ENCODE results near the gene SH3GLB2.

The SH3GLB2 gene

GRCh38 chr9:129074106-129074505, 46.0 kb upstream of the SH3GLB2 start:
- H4K91ac ChIP-seq (ENCODE audit: low read depth, low read length, poor library complexity): no peak overlapping the region
- H3K18ac ChIP-seq (ENCODE audit: low read length): no peak overlapping the region
- WGBS, 2 donors (ENCODE audit: extremely low coverage in 2 of 2, insufficient read length in 2 of 2, insufficient replicate concordance in 1 of 2): no CpG with 5 or more reads among the region's 3 CpGs
- H2AFZ ChIP-seq (ENCODE audit: low read length): no peak overlapping the region
- no peaks in the 10 kb centered on the region for H3K79me1 ChIP-seq (ENCODE audit: low read depth, low read length)
- H2AK5ac ChIP-seq (ENCODE audit: low read depth, low read length): no peak overlapping the region
- H3K4ac ChIP-seq (ENCODE audit: low read length): no peak overlapping the region
- DNase-seq (ENCODE audit: low spot score): no peak
- peaks cover 0 to 3% of the 10 kb centered on the region in 2 donors for H3K4me1 ChIP-seq (ENCODE audit: control insufficient read depth in 2 of 2, insufficient read depth in 1 of 2, low read depth in 1 of 2, low read length in 2 of 2)
- no peak overlapping the region for H3K27ac ChIP-seq (replicated peaks; ENCODE audit: low read length)
- H3K36me3 ChIP-seq (replicated peaks in 1 of 2; ENCODE audit: control insufficient read depth in 2 of 2, insufficient read depth in 2 of 2, low read length in 2 of 2): peaks cover 6 to 20% of the 10 kb centered on the region in 2 donors
- H3K23ac ChIP-seq (ENCODE audit: low read depth, low read length, poor library complexity): no peak overlapping the region
- no peak overlapping the region for H3K4me2 ChIP-seq (ENCODE audit: insufficient read depth, low read length, poor library complexity, severe bottlenecking)
- H2BK12ac ChIP-seq (ENCODE audit: low read length): no peak overlapping the region
- H3K9me3 ChIP-seq (replicated peaks in 1 of 2; ENCODE audit: control insufficient read depth in 2 of 2, insufficient read depth in 1 of 2, low read depth in 1 of 2, low read length in 2 of 2): no peaks in the 10 kb centered on the region
- H3K27me3 ChIP-seq (ENCODE audit: control insufficient read depth in 3 of 3, insufficient read depth in 3 of 3, low read depth in 1 of 3, low read length in 3 of 3): no peaks in the 10 kb centered on the region
- no peak overlapping the region for H2BK15ac ChIP-seq (ENCODE audit: low read length)
- no peak overlapping the region for H2BK5ac ChIP-seq (ENCODE audit: low read length)
- no peak overlapping the region for H3K14ac ChIP-seq (ENCODE audit: low read length)
- no peak overlapping the region for H2BK120ac ChIP-seq (ENCODE audit: low read depth, low read length)
- H3K4me3 ChIP-seq (ENCODE audit: low read length in 2 of 2): no peak overlapping the region
- no peak overlapping the region for H4K8ac ChIP-seq (ENCODE audit: low read depth, low read length)
- H3K9ac ChIP-seq (ENCODE audit: low read depth, low read length, poor library complexity): no peak overlapping the region

- Histone ChIP-seq H3K4ac (ENCODE audit: low read length) (no peak overlapping the region), H2BK5ac (ENCODE audit: low read length) (no peak overlapping the region), H3K79me1 (ENCODE audit: low read depth, low read length) (no peaks in the 10 kb centered on the region), H3K27ac (replicated peaks; ENCODE audit: low read length) (no peak overlapping the region), H3K36me3 (replicated peaks in 1 of 2; ENCODE audit: control insufficient read depth in 2 of 2, insufficient read depth in 2 of 2, low read length in 2 of 2) (peaks cover 11 to 26% of the 10 kb centered on the region in 2 donors), H3K4me2 (ENCODE audit: insufficient read depth, low read length, poor library complexity, severe bottlenecking) (no peak overlapping the region), H3K18ac (ENCODE audit: low read length) (no peak overlapping the region), H3K9ac (ENCODE audit: low read depth, low read length, poor library complexity) (no peak overlapping the region), H3K9me3 (replicated peaks in 1 of 2; ENCODE audit: control insufficient read depth in 2 of 2, insufficient read depth in 1 of 2, low read depth in 1 of 2, low read length in 2 of 2) (no peaks in the 10 kb centered on the region), H2AFZ (ENCODE audit: low read length) (no peak overlapping the region), H3K4me3 (ENCODE audit: low read length in 2 of 2) (no peak overlapping the region), H2BK120ac (ENCODE audit: low read depth, low read length) (no peak overlapping the region), H2AK5ac (ENCODE audit: low read depth, low read length) (no peak overlapping the region), H3K14ac (ENCODE audit: low read length) (no peak overlapping the region), H3K4me1 (ENCODE audit: control insufficient read depth in 2 of 2, insufficient read depth in 1 of 2, low read depth in 1 of 2, low read length in 2 of 2) (peaks cover 0 to 3% of the 10 kb centered on the region in 2 donors), H4K8ac (ENCODE audit: low read depth, low read length) (no peak overlapping the region), H2BK15ac (ENCODE audit: low read length) (no peak overlapping the region), H2BK12ac (ENCODE audit: low read length) (no peak overlapping the region), H4K91ac (ENCODE audit: low read depth, low read length, poor library complexity) (no peak overlapping the region), H3K27me3 (ENCODE audit: control insufficient read depth in 3 of 3, insufficient read depth in 3 of 3, low read depth in 1 of 3, low read length in 3 of 3) (no peaks in the 10 kb centered on the region), H3K23ac (ENCODE audit: low read depth, low read length, poor library complexity) (no peak overlapping the region)
- DNase-seq (ENCODE audit: low spot score): no peak
- WGBS, 2 donors (ENCODE audit: extremely low coverage in 2 of 2, insufficient read length in 2 of 2, insufficient replicate concordance in 1 of 2): no CpG with 5 or more reads among the region's 8 CpGs
Measured at GRCh38 chr9:129073404-129073803, 45.3 kb upstream of the SH3GLB2 start.

- Histone ChIP-seq H3K27ac (replicated peaks; ENCODE audit: low read length) (no peak overlapping the region), H2AFZ (ENCODE audit: low read length) (no peak overlapping the region), H3K14ac (ENCODE audit: low read length) (no peak overlapping the region), H3K4me2 (ENCODE audit: insufficient read depth, low read length, poor library complexity, severe bottlenecking) (no peak overlapping the region), H2BK15ac (ENCODE audit: low read length) (no peak overlapping the region), H3K4ac (ENCODE audit: low read length) (no peak overlapping the region), H3K23ac (ENCODE audit: low read depth, low read length, poor library complexity) (no peak overlapping the region), H3K9me3 (replicated peaks in 1 of 2; ENCODE audit: control insufficient read depth in 2 of 2, insufficient read depth in 1 of 2, low read depth in 1 of 2, low read length in 2 of 2) (no peaks in the 10 kb centered on the region), H3K18ac (ENCODE audit: low read length) (no peak overlapping the region), H2BK12ac (ENCODE audit: low read length) (no peak overlapping the region), H2AK5ac (ENCODE audit: low read depth, low read length) (no peak overlapping the region), H2BK5ac (ENCODE audit: low read length) (no peak overlapping the region), H3K4me3 (ENCODE audit: low read length in 2 of 2) (peak overlapping the region in 1 of 2 donors; percentile 30), H4K91ac (ENCODE audit: low read depth, low read length, poor library complexity) (no peak overlapping the region), H3K27me3 (ENCODE audit: control insufficient read depth in 3 of 3, insufficient read depth in 3 of 3, low read depth in 1 of 3, low read length in 3 of 3) (no peaks in the 10 kb centered on the region), H4K8ac (ENCODE audit: low read depth, low read length) (no peak overlapping the region), H2BK120ac (ENCODE audit: low read depth, low read length) (no peak overlapping the region), H3K9ac (ENCODE audit: low read depth, low read length, poor library complexity) (peak overlapping the region; percentile 32), H3K36me3 (replicated peaks in 1 of 2; ENCODE audit: control insufficient read depth in 2 of 2, insufficient read depth in 2 of 2, low read length in 2 of 2) (peaks cover 23 to 39% of the 10 kb centered on the region in 2 donors), H3K79me1 (ENCODE audit: low read depth, low read length) (no peaks in the 10 kb centered on the region), H3K4me1 (ENCODE audit: control insufficient read depth in 2 of 2, insufficient read depth in 1 of 2, low read depth in 1 of 2, low read length in 2 of 2) (peaks cover 0 to 3% of the 10 kb centered on the region in 2 donors)
- DNase-seq (ENCODE audit: low spot score): no peak
- WGBS, 2 donors (ENCODE audit: extremely low coverage in 2 of 2, insufficient read length in 2 of 2, insufficient replicate concordance in 1 of 2): no CpG with 5 or more reads among the region's 9 CpGs
Measured at GRCh38 chr9:129072171-129072570, 44.0 kb upstream of the SH3GLB2 start.

- Histone ChIP-seq H3K18ac (ENCODE audit: low read length) (no peak overlapping the region), H3K14ac (ENCODE audit: low read length) (no peak overlapping the region), H3K4me3 (ENCODE audit: low read length in 2 of 2) (peak overlapping the region in 1 of 2 donors; percentile 40), H3K9ac (ENCODE audit: low read depth, low read length, poor library complexity) (no peak overlapping the region), H3K4me2 (ENCODE audit: insufficient read depth, low read length, poor library complexity, severe bottlenecking) (no peak overlapping the region), H2AFZ (ENCODE audit: low read length) (no peak overlapping the region), H2BK15ac (ENCODE audit: low read length) (no peak overlapping the region), H3K27me3 (ENCODE audit: control insufficient read depth in 3 of 3, insufficient read depth in 3 of 3, low read depth in 1 of 3, low read length in 3 of 3) (no peaks in the 10 kb centered on the region), H3K79me1 (ENCODE audit: low read depth, low read length) (no peaks in the 10 kb centered on the region), H2BK5ac (ENCODE audit: low read length) (no peak overlapping the region), H3K36me3 (replicated peaks in 1 of 2; ENCODE audit: control insufficient read depth in 2 of 2, insufficient read depth in 2 of 2, low read length in 2 of 2) (peaks cover 23 to 40% of the 10 kb centered on the region in 2 donors), H3K27ac (replicated peaks; ENCODE audit: low read length) (no peak overlapping the region), H3K4me1 (ENCODE audit: control insufficient read depth in 2 of 2, insufficient read depth in 1 of 2, low read depth in 1 of 2, low read length in 2 of 2) (peaks cover 0 to 3% of the 10 kb centered on the region in 2 donors), H3K4ac (ENCODE audit: low read length) (no peak overlapping the region), H2BK12ac (ENCODE audit: low read length) (no peak overlapping the region), H4K91ac (ENCODE audit: low read depth, low read length, poor library complexity) (no peak overlapping the region), H3K9me3 (replicated peaks in 1 of 2; ENCODE audit: control insufficient read depth in 2 of 2, insufficient read depth in 1 of 2, low read depth in 1 of 2, low read length in 2 of 2) (no peaks in the 10 kb centered on the region), H3K23ac (ENCODE audit: low read depth, low read length, poor library complexity) (no peak overlapping the region), H2AK5ac (ENCODE audit: low read depth, low read length) (no peak overlapping the region), H4K8ac (ENCODE audit: low read depth, low read length) (no peak overlapping the region), H2BK120ac (ENCODE audit: low read depth, low read length) (no peak overlapping the region)
- no CpG with 5 or more reads among the region's 10 CpGs for WGBS, 2 donors (ENCODE audit: extremely low coverage in 2 of 2, insufficient read length in 2 of 2, insufficient replicate concordance in 1 of 2)
- no peak for DNase-seq (ENCODE audit: low spot score)
Measured at GRCh38 chr9:129071526-129072126, 43.5 kb upstream of the SH3GLB2 start.

Data from neuronal stem cell (in vitro differentiated cells).